MM.1S (cell line): ENCODE results near the gene CDKN2C.
"Not testable (repeated sequence)": the region's sequence is repeated elsewhere in the genome, so short reads cannot be mapped to it uniquely, and the experiment has no call there.

Experiments used
- DNase-seq: peaks from one replicate; pipeline ENCODE4 v3.0.0-alpha.2; 2015
- H2AFZ ChIP-seq: fragments of 300-600 bp; sonication (generic); 2 replicates; pipeline ENCODE4 v1.6.0; 2016; ENCODE audit warnings: antibody characterized with exemption, low read length
- H3F3A ChIP-seq: fragments of 300-600 bp; sonication (generic); 2 replicates; pipeline ENCODE4 v1.6.1; 2016; ENCODE audit warnings: mild to moderate bottlenecking, antibody characterized with exemption, low read length, moderate library complexity, mixed read lengths; ENCODE audit not compliant: insufficient read depth
- H3K27ac ChIP-seq: fragments of 300-600 bp; sonication (generic); 2 replicates; pipeline ENCODE4 v1.5.1; 2016; ENCODE audit warnings: mild to moderate bottlenecking, low read length
- H3K27me3 ChIP-seq: fragments of 300-600 bp; sonication (generic); replicated peaks from 2 replicates; pipeline ENCODE4 v1.6.0; 2016; ENCODE audit warnings: low read length; ENCODE audit not compliant: insufficient read depth
- H3K36me3 ChIP-seq: fragments of 300-600 bp; sonication (generic); replicated peaks from 2 replicates; pipeline ENCODE4 v1.6.1; 2016; ENCODE audit warnings: mild to moderate bottlenecking, low read length, mixed read lengths; ENCODE audit not compliant: insufficient read depth
- H3K4me1 ChIP-seq: fragments of 300-600 bp; sonication (generic); 2 replicates; pipeline ENCODE4 v1.6.1; 2016; ENCODE audit warnings: low read length, mixed read lengths
- H3K4me2 ChIP-seq: fragments of 300-600 bp; sonication (generic); 2 replicates; pipeline ENCODE4 v1.6.0; 2016; ENCODE audit warnings: low read depth, low read length
- H3K4me3 ChIP-seq: fragments of 300-600 bp; sonication (generic); 2 replicates; pipeline ENCODE4 v1.5.1; 2016; ENCODE audit warnings: low read length, mixed read lengths
- H3K79me2 ChIP-seq: fragments of 300-600 bp; sonication (generic); 2 replicates; pipeline ENCODE4 v1.6.1; 2016; ENCODE audit warnings: mixed run types, low read length, mixed read lengths
- H3K9ac ChIP-seq: fragments of 300-600 bp; sonication (generic); 2 replicates; pipeline ENCODE4 v1.6.1; 2016; ENCODE audit warnings: low read length, mixed read lengths
- H3K9me2 ChIP-seq: fragments of 300-600 bp; sonication (generic); replicated peaks from 2 replicates; pipeline ENCODE4 v1.6.1; 2016; ENCODE audit warnings: mild to moderate bottlenecking, low read length, mixed read lengths; ENCODE audit not compliant: insufficient read depth
- H3K9me3 ChIP-seq: fragments of 300-600 bp; sonication (generic); replicated peaks from 2 replicates; pipeline ENCODE4 v1.6.1; 2016; ENCODE audit warnings: mild to moderate bottlenecking, low read length, mixed read lengths; ENCODE audit not compliant: insufficient read depth
- H4K20me1 ChIP-seq: fragments of 300-600 bp; sonication (generic); 2 replicates; pipeline ENCODE4 v1.6.1; 2016; ENCODE audit warnings: mild to moderate bottlenecking, low read length, moderate library complexity, mixed read lengths; ENCODE audit not compliant: insufficient read depth
- CTCF ChIP-seq: fragments of 300-600 bp; sonication (generic); IDR thresholded peaks from 2 replicates; pipeline ENCODE4 v1.5.1; 2016; ENCODE audit warnings: antibody characterized with exemption, low read length, mixed read lengths
- EZH2 ChIP-seq: fragments of 300-600 bp; sonication (generic); optimal IDR thresholded peaks from 2 replicates; pipeline ENCODE3; 2017; ENCODE audit warnings: low read depth, mild to moderate bottlenecking, antibody characterized with exemption, low read length, mixed read lengths
- EZH2phosphoT487 ChIP-seq: fragments of 300-600 bp; sonication (generic); IDR thresholded peaks from 2 replicates; pipeline ENCODE4 v1.6.1; 2018; ENCODE audit warnings: antibody characterized with exemption, low read length

The CDKN2C gene

GRCh38 chr1:50930965-50931737 lies 38.9 kb upstream of the CDKN2C start:
- Histone ChIP-seq H3K4me1 (no peaks in the 10 kb centered on the region), H3F3A (no peaks in the 10 kb centered on the region), H4K20me1 (no peaks in the 10 kb centered on the region), H3K79me2 (no peaks in the 10 kb centered on the region), H3K9ac (no peak overlapping the region), H3K9me3 (no peaks in the 10 kb centered on the region), H3K9me2 (no peaks in the 10 kb centered on the region), H3K4me2 (no peak overlapping the region), H3K36me3 (no peaks in the 10 kb centered on the region), H2AFZ (no peak overlapping the region), H3K4me3 (no peak overlapping the region), H3K27ac (no peak overlapping the region), H3K27me3 (no peaks in the 10 kb centered on the region)
- DNase-seq = no peak
- TF ChIP-seq EZH2phosphoT487 (no peak), EZH2 (no peak), CTCF (no peak)

- not testable (repeated sequence) for H3K79me2 ChIP-seq, H3K4me1 ChIP-seq, H3K4me2 ChIP-seq, H3K9me2 ChIP-seq, H3K36me3 ChIP-seq, H3K4me3 ChIP-seq, H3K27me3 ChIP-seq, H3K27ac ChIP-seq, H2AFZ ChIP-seq, DNase-seq, H3F3A ChIP-seq, H4K20me1 ChIP-seq, H3K9ac ChIP-seq, H3K9me3 ChIP-seq
Observed at GRCh38 chr1:50932043-50932442, 38.0 kb upstream of the CDKN2C start.

- H2AFZ ChIP-seq, H3K36me3 ChIP-seq, H3K4me2 ChIP-seq, DNase-seq, H3K9me3 ChIP-seq, H3K4me3 ChIP-seq, H3K9ac ChIP-seq, H3K27ac ChIP-seq, H3F3A ChIP-seq, H3K4me1 ChIP-seq, H3K9me2 ChIP-seq, H3K79me2 ChIP-seq, H3K27me3 ChIP-seq, H4K20me1 ChIP-seq: not testable (repeated sequence)
Observed at GRCh38 chr1:50933770-50934169, 36.3 kb upstream of the CDKN2C start.

- Histone ChIP-seq H3K9ac (no peak overlapping the region), H3K9me2 (no peaks in the 10 kb centered on the region), H2AFZ (no peak overlapping the region), H3K27me3 (no peaks in the 10 kb centered on the region), H3K9me3 (no peaks in the 10 kb centered on the region), H3K4me1 (no peaks in the 10 kb centered on the region), H4K20me1 (no peaks in the 10 kb centered on the region), H3K4me3 (no peak overlapping the region), H3K79me2 (no peaks in the 10 kb centered on the region), H3F3A (no peaks in the 10 kb centered on the region), H3K4me2 (no peak overlapping the region), H3K36me3 (no peaks in the 10 kb centered on the region), H3K27ac (no peak overlapping the region)
- no peak for DNase-seq
- TF ChIP-seq EZH2 (no peak), EZH2phosphoT487 (no peak), CTCF (no peak)
Observed at GRCh38 chr1:50934838-50935237, 35.2 kb upstream of the CDKN2C start.

- H3K9me2 ChIP-seq, H3K27ac ChIP-seq, H3K9ac ChIP-seq, DNase-seq, H3K4me1 ChIP-seq, H4K20me1 ChIP-seq, H3F3A ChIP-seq, H3K4me2 ChIP-seq, H3K9me3 ChIP-seq, H2AFZ ChIP-seq, H3K4me3 ChIP-seq, H3K79me2 ChIP-seq, H3K36me3 ChIP-seq, H3K27me3 ChIP-seq: not testable (repeated sequence)
Observed at GRCh38 chr1:50935276-50935675, 34.8 kb upstream of the CDKN2C start.
